SK-N-SH treated with all-trans-retinoic acid at 6 μM for 48 hours (cell line): ENCODE results near the gene MYLK.

Experiments
- ATAC-seq: fragments of 200-7000 bp; cut with Tn5 transposase; 3 replicates; pipeline ENCODE4 v1.9.1; 2020; ENCODE audit warnings: mild to moderate bottlenecking, moderate library complexity
- ARNTL ChIP-seq: fragments of 450-650 bp; formaldehyde crosslinking; IDR thresholded peaks from 2 replicates; pipeline ENCODE4 v1.5.0; 2020; ENCODE audit warnings: low read depth, mild to moderate bottlenecking, moderate library complexity, borderline replicate concordance
- BACH2 ChIP-seq: fragments of 250-450 bp; sonication (Bioruptor Pico); IDR thresholded peaks from 2 replicates; pipeline ENCODE4 v1.9.0; 2021; ENCODE audit warnings: mild to moderate bottlenecking, borderline replicate concordance
- CSDC2 ChIP-seq: fragments of 250-450 bp; sonication (Bioruptor Pico); IDR thresholded peaks from 2 replicates; pipeline ENCODE4 v1.5.0; 2020; ENCODE audit warnings: mild to moderate bottlenecking, moderate library complexity
- GLIS3 ChIP-seq: fragments of 250-450 bp; sonication (Bioruptor Pico); IDR thresholded peaks from 2 replicates; pipeline ENCODE4 v1.5.0; 2020; ENCODE audit warnings: mild to moderate bottlenecking, moderate library complexity
- ISL1 ChIP-seq: fragments of 250-450 bp; sonication (Bioruptor Pico); IDR thresholded peaks from 2 replicates; pipeline ENCODE4 v2.1.2; 2022; ENCODE audit warnings: mild to moderate bottlenecking, moderate library complexity
- OSR1 ChIP-seq: fragments of 250-450 bp; sonication (Bioruptor Pico); IDR thresholded peaks from 2 replicates; pipeline ENCODE4 v1.8.0; 2022; ENCODE audit warnings: moderate library complexity, mild to moderate bottlenecking, inconsistent platforms
- PPARA ChIP-seq: fragments of 250-450 bp; sonication (Bioruptor Pico); IDR thresholded peaks from 2 replicates; pipeline ENCODE4 v1.5.0; 2020; ENCODE audit warnings: mild to moderate bottlenecking, borderline replicate concordance
- RARB ChIP-seq: fragments of 250-450 bp; sonication (Bioruptor Pico); IDR thresholded peaks from 2 replicates; pipeline ENCODE4 v1.8.0; 2021; ENCODE audit warnings: mild to moderate bottlenecking, moderate library complexity
- SNAI2 ChIP-seq: fragments of 250-450 bp; sonication (Bioruptor Pico); IDR thresholded peaks from 2 replicates; pipeline ENCODE4 v1.5.0; 2020; ENCODE audit warnings: mild to moderate bottlenecking, moderate library complexity
- TCF4 ChIP-seq: fragments of 250-450 bp; sonication (Bioruptor Pico); IDR thresholded peaks from 2 replicates; pipeline ENCODE4 v1.8.0; 2021; ENCODE audit warnings: mild to moderate bottlenecking, moderate library complexity, borderline replicate concordance
- TOX ChIP-seq: fragments of 250-450 bp; sonication (Bioruptor Pico); IDR thresholded peaks from 2 replicates; pipeline ENCODE4 v1.8.0; 2021; ENCODE audit warnings: mild to moderate bottlenecking, moderate library complexity, borderline replicate concordance
- ZC3H10 ChIP-seq: fragments of 250-450 bp; sonication (Bioruptor Pico); IDR thresholded peaks from 2 replicates; pipeline ENCODE4 v1.5.1; 2021; ENCODE audit warnings: mild to moderate bottlenecking, moderate library complexity
- ZFP3 ChIP-seq: fragments of 250-450 bp; sonication (Bioruptor Pico); IDR thresholded peaks from 2 replicates; pipeline ENCODE4 v1.5.0; 2020; ENCODE audit warnings: mild to moderate bottlenecking, moderate library complexity
- ZFP30 ChIP-seq: fragments of 450-650 bp; formaldehyde crosslinking; IDR thresholded peaks from 2 replicates; pipeline ENCODE4 v1.5.0; 2022; ENCODE audit warnings: mild to moderate bottlenecking, moderate library complexity
- ZNF565 ChIP-seq: fragments of 450-650 bp; formaldehyde crosslinking; conservative IDR thresholded peaks from 2 replicates; pipeline ENCODE4 v1.5.0; 2020; ENCODE audit warnings: low read depth, mild to moderate bottlenecking, moderate library complexity
- ZNF70 ChIP-seq: fragments of 450-650 bp; formaldehyde crosslinking; IDR thresholded peaks from 2 replicates; pipeline ENCODE4 v1.5.0; 2020; ENCODE audit warnings: mild to moderate bottlenecking, moderate library complexity
- TF ChIP-seq, protein P1 (sequence below): fragments of 250-450 bp; sonication (Bioruptor Pico); IDR thresholded peaks from 2 replicates; pipeline ENCODE4 v1.8.0; 2021; ENCODE audit warnings: low read depth, mild to moderate bottlenecking, moderate library complexity, borderline replicate concordance
- TF ChIP-seq, protein P2 (sequence below): fragments of 250-450 bp; sonication (Bioruptor Pico); IDR thresholded peaks from 2 replicates; pipeline ENCODE4 v1.5.1; 2020; ENCODE audit warnings: low read depth, mild to moderate bottlenecking, moderate library complexity
- TF ChIP-seq, protein P3 (sequence below): fragments of 250-450 bp; sonication (Bioruptor Pico); IDR thresholded peaks from 2 replicates; pipeline ENCODE4 v1.5.0; 2020; ENCODE audit warnings: mild to moderate bottlenecking, moderate library complexity
- TF ChIP-seq, protein P4 (sequence below): fragments of 250-450 bp; sonication (Bioruptor Pico); IDR thresholded peaks from 2 replicates; pipeline ENCODE4 v1.8.0; 2020; ENCODE audit warnings: mild to moderate bottlenecking, moderate library complexity, borderline replicate concordance

MYLK gene

GRCh38 chr3:123760817-123761216, 123.3 kb downstream of the MYLK start:
- TF ChIP-seq ZFP30 (CRISPR knock-in tag) (no peak), ISL1 (peak; percentile 55), SNAI2 (0 out of 2 replicates have a peak, but pooled peaks have one; percentile 7), GLIS3 (CRISPR knock-in tag) (0 out of 2 replicates have a peak, but pooled peaks have one; percentile 24)
- no peak for ATAC-seq

- TF ChIP-seq ARNTL, result no peak
- no peak for TF ChIP-seq TOX (CRISPR knock-in tag)
- no peak for TF ChIP-seq ZFP3 (CRISPR knock-in tag)
- no peak for TF ChIP-seq SNAI2
- TF ChIP-seq, protein P1, sequence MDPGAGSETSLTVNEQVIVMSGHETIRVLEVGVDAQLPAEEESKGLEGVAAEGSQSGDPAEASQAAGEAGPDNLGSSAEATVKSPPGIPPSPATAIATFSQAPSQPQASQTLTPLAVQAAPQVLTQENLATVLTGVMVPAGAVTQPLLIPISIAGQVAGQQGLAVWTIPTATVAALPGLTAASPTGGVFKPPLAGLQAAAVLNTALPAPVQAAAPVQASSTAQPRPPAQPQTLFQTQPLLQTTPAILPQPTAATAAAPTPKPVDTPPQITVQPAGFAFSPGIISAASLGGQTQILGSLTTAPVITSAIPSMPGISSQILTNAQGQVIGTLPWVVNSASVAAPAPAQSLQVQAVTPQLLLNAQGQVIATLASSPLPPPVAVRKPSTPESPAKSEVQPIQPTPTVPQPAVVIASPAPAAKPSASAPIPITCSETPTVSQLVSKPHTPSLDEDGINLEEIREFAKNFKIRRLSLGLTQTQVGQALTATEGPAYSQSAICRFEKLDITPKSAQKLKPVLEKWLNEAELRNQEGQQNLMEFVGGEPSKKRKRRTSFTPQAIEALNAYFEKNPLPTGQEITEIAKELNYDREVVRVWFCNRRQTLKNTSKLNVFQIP, result no peak
- no peak for TF ChIP-seq OSR1
- TF ChIP-seq TCF4, result no peak
- TF ChIP-seq ISL1, result no peak
- no peak for TF ChIP-seq CSDC2 (CRISPR knock-in tag)
- no peak for TF ChIP-seq BACH2
- TF ChIP-seq, protein P2, sequence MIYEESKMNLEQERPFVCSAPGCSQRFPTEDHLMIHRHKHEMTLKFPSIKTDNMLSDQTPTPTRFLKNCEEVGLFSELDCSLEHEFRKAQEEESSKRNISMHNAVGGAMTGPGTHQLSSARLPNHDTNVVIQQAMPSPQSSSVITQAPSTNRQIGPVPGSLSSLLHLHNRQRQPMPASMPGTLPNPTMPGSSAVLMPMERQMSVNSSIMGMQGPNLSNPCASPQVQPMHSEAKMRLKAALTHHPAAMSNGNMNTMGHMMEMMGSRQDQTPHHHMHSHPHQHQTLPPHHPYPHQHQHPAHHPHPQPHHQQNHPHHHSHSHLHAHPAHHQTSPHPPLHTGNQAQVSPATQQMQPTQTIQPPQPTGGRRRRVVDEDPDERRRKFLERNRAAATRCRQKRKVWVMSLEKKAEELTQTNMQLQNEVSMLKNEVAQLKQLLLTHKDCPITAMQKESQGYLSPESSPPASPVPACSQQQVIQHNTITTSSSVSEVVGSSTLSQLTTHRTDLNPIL, result no peak
- no peak for TF ChIP-seq ZFP30 (CRISPR knock-in tag)
- no peak for TF ChIP-seq GLIS3 (CRISPR knock-in tag)
- TF ChIP-seq RARB (CRISPR knock-in tag), result no peak
- no peak for TF ChIP-seq ZNF70
- TF ChIP-seq PPARA (CRISPR knock-in tag), result no peak
- TF ChIP-seq, protein P3, sequence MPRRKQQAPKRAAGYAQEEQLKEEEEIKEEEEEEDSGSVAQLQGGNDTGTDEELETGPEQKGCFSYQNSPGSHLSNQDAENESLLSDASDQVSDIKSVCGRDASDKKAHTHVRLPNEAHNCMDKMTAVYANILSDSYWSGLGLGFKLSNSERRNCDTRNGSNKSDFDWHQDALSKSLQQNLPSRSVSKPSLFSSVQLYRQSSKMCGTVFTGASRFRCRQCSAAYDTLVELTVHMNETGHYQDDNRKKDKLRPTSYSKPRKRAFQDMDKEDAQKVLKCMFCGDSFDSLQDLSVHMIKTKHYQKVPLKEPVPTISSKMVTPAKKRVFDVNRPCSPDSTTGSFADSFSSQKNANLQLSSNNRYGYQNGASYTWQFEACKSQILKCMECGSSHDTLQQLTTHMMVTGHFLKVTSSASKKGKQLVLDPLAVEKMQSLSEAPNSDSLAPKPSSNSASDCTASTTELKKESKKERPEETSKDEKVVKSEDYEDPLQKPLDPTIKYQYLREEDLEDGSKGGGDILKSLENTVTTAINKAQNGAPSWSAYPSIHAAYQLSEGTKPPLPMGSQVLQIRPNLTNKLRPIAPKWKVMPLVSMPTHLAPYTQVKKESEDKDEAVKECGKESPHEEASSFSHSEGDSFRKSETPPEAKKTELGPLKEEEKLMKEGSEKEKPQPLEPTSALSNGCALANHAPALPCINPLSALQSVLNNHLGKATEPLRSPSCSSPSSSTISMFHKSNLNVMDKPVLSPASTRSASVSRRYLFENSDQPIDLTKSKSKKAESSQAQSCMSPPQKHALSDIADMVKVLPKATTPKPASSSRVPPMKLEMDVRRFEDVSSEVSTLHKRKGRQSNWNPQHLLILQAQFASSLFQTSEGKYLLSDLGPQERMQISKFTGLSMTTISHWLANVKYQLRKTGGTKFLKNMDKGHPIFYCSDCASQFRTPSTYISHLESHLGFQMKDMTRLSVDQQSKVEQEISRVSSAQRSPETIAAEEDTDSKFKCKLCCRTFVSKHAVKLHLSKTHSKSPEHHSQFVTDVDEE (CRISPR knock-in tag), result no peak
- no peak for TF ChIP-seq ZNF565
- ATAC-seq, result no peak
These were observed 124.3 kb downstream of the MYLK start for GRCh38 chr3:123759871-123760270.

DNA sequence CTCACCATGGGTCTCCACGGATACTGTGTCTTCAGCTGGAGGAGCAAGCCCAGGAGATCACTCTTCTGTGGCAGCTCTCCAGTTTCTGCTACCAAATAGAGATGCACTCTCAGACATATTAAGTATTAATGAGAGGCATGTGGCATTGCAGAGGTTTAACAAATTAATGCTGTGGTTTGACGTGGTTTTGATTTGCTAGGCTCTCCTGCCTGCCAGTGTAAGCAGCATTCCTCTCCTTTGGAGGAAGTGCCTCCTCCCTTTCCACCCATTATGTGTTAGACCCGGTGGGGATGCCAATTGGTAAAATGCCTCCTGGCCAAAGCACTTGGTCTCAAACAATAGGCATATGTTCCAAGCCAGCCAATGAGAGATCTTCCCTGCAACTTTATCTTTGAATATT, 124.8 kb downstream of the MYLK start:
- TF ChIP-seq ZNF70 (no peak), ISL1 (no peak; the same call in 1 of the 2 replicates), ZC3H10 (CRISPR knock-in tag) (no peak)
- TF ChIP-seq, protein P2, result no peak
- TF ChIP-seq, protein P1, result no peak
- TF ChIP-seq, protein P4, sequence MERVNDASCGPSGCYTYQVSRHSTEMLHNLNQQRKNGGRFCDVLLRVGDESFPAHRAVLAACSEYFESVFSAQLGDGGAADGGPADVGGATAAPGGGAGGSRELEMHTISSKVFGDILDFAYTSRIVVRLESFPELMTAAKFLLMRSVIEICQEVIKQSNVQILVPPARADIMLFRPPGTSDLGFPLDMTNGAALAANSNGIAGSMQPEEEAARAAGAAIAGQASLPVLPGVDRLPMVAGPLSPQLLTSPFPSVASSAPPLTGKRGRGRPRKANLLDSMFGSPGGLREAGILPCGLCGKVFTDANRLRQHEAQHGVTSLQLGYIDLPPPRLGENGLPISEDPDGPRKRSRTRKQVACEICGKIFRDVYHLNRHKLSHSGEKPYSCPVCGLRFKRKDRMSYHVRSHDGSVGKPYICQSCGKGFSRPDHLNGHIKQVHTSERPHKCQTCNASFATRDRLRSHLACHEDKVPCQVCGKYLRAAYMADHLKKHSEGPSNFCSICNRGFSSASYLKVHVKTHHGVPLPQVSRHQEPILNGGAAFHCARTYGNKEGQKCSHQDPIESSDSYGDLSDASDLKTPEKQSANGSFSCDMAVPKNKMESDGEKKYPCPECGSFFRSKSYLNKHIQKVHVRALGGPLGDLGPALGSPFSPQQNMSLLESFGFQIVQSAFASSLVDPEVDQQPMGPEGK (CRISPR knock-in tag), result no peak
- peak; percentile 69 for ATAC-seq
